Measurements from ENCODE around the gene IMPG1.

Gene IMPG1

GRCh38 chr6:76072562-76072961, at the start of gene IMPG1:
TSS of gene IMPG1 (minus strand) at chr6:76072662. CDS start at chr6:76072488, 174 bp downstream.
- Histone ChIP-seq H3K4me1 (ENCODE audit: control insufficient read depth, insufficient read depth, low read length) (no peaks in the 10 kb centered on the region), H3K27me3 (ENCODE audit: control insufficient read depth, insufficient read depth, low read length) (no peaks in the 10 kb centered on the region), H3K36me3 (ENCODE audit: control insufficient read depth, insufficient read depth, low read length) (no peaks in the 10 kb centered on the region)

GRCh38 chr6:76120302-76120701, 47.8 kb upstream of the IMPG1 start:
- peaks cover 68% of the 10 kb centered on the region for H3K27me3 ChIP-seq (ENCODE audit: control insufficient read depth, insufficient read depth, low read length)
- peaks cover 11% of the 10 kb centered on the region for H3K9me3 ChIP-seq (ENCODE audit: control insufficient read depth, insufficient read depth, low read length)
- H3K9ac ChIP-seq (ENCODE audit: low read depth, low read length), result no peak overlapping the region
- H3K27ac ChIP-seq (ENCODE audit: low read depth, low read length), result peak overlapping the region; percentile 86
- peaks cover 24% of the 10 kb centered on the region for H3K4me1 ChIP-seq (ENCODE audit: control insufficient read depth, insufficient read depth, low read length)
- no peaks in the 10 kb centered on the region for H3K36me3 ChIP-seq (ENCODE audit: control insufficient read depth, insufficient read depth, low read length)
- H3K4me3 ChIP-seq (ENCODE audit: low read depth, low read length), result no peak overlapping the region

More at GRCh38 chr6:76072562-76072961, at the start of gene IMPG1:
- Histone ChIP-seq H3K4me3 (ENCODE audit: low read depth, low read length) (no peak within 1 kb of the TSS), H3K9me3 (ENCODE audit: control insufficient read depth, insufficient read depth, low read length) (no peaks in the 10 kb centered on the region), H3K27ac (ENCODE audit: low read depth, low read length) (no peak within 1 kb of the TSS), H3K9ac (ENCODE audit: low read depth, low read length) (no peak within 1 kb of the TSS)

- H3K4me3 ChIP-seq (ENCODE audit: low read depth, low read length), result no peak overlapping the region
- H3K27me3 ChIP-seq (ENCODE audit: control insufficient read depth, insufficient read depth, low read length), result no peaks in the 10 kb centered on the region
- H3K27ac ChIP-seq (ENCODE audit: low read depth, low read length), result no peak overlapping the region
- H3K9ac ChIP-seq (ENCODE audit: low read depth, low read length), result no peak overlapping the region
- no peaks in the 10 kb centered on the region for H3K4me1 ChIP-seq (ENCODE audit: control insufficient read depth, insufficient read depth, low read length)
- no peaks in the 10 kb centered on the region for H3K36me3 ChIP-seq (ENCODE audit: control insufficient read depth, insufficient read depth, low read length)
- H3K9me3 ChIP-seq (ENCODE audit: control insufficient read depth, insufficient read depth, low read length), result no peaks in the 10 kb centered on the region
Measured at GRCh38 chr6:76073281-76073680, 819 bp upstream of the IMPG1 start.

- Histone ChIP-seq H3K36me3 (ENCODE audit: control insufficient read depth, insufficient read depth, low read length) (no peaks in the 10 kb centered on the region), H3K27ac (ENCODE audit: low read depth, low read length) (no peak overlapping the region), H3K9ac (ENCODE audit: low read depth, low read length) (no peak overlapping the region), H3K4me1 (ENCODE audit: control insufficient read depth, insufficient read depth, low read length) (no peaks in the 10 kb centered on the region; the same call in 1 of the 2 replicates), H3K9me3 (ENCODE audit: control insufficient read depth, insufficient read depth, low read length) (no peaks in the 10 kb centered on the region), H3K4me3 (ENCODE audit: low read depth, low read length) (no peak overlapping the region), H3K27me3 (ENCODE audit: control insufficient read depth, insufficient read depth, low read length) (no peaks in the 10 kb centered on the region)
Measured at GRCh38 chr6:76057469-76057868, 15.0 kb downstream of the IMPG1 start.

GRCh38 chr6:76052314-76052713, 20.1 kb downstream of the IMPG1 start:
- Histone ChIP-seq H3K4me3 (ENCODE audit: low read depth, low read length) (no peak overlapping the region), H3K27ac (ENCODE audit: low read depth, low read length) (no peak overlapping the region), H3K27me3 (ENCODE audit: control insufficient read depth, insufficient read depth, low read length) (no peaks in the 10 kb centered on the region), H3K9me3 (ENCODE audit: control insufficient read depth, insufficient read depth, low read length) (no peaks in the 10 kb centered on the region), H3K9ac (ENCODE audit: low read depth, low read length) (no peak overlapping the region), H3K4me1 (ENCODE audit: control insufficient read depth, insufficient read depth, low read length) (peaks cover 7% of the 10 kb centered on the region; the same call in 1 of the 2 replicates), H3K36me3 (ENCODE audit: control insufficient read depth, insufficient read depth, low read length) (no peaks in the 10 kb centered on the region)

DNA sequence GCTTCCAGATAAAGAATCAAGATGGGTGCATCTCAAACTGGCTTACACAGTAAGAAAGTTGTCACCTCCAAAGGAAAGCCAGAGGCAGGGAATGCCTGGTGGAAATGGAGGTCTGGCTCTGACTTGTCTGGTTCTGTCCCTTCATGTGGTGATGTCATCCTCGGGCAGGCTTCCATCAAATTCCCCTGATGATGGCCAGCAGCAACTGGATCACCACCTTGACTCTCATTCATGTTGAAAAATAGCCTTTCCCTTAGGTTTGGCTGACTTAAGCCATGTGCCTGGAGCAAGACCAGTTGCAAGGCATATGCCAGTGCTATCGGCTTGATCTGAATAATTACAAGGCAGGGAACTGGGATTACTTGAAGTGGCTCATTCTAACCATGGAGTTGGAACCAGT, 28.8 kb downstream of the IMPG1 start:
- Histone ChIP-seq H3K9me3 (ENCODE audit: control insufficient read depth, insufficient read depth, low read length) (no peaks in the 10 kb centered on the region), H3K27ac (ENCODE audit: low read depth, low read length) (no peak overlapping the region), H3K4me3 (ENCODE audit: low read depth, low read length) (no peak overlapping the region), H3K27me3 (ENCODE audit: control insufficient read depth, insufficient read depth, low read length) (no peaks in the 10 kb centered on the region), H3K9ac (ENCODE audit: low read depth, low read length) (no peak overlapping the region), H3K4me1 (ENCODE audit: control insufficient read depth, insufficient read depth, low read length) (peaks cover 25% of the 10 kb centered on the region), H3K36me3 (ENCODE audit: control insufficient read depth, insufficient read depth, low read length) (no peaks in the 10 kb centered on the region)

DNA sequence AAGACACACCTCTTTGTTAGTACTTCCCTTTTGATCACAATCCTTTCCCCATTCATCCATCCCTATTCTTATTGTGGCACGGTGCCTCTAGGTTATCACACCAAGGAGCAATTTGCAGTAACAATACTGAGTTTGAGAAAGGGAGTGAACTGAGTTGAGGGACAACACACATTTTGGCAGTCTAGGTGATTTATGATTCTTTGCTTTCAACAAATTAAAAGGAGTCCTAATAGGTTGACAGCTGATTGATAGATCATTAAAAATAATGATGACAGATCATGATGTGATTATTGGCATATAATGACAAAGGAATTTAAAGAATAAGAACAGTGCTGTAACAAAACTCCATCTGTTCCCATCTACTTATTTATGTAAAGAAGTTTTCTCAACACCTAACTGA, 36.7 kb downstream of the IMPG1 start:
- Histone ChIP-seq H3K9me3 (ENCODE audit: control insufficient read depth, insufficient read depth, low read length) (no peaks in the 10 kb centered on the region), H3K4me3 (ENCODE audit: low read depth, low read length) (no peak overlapping the region), H3K27ac (ENCODE audit: low read depth, low read length) (no peak overlapping the region), H3K27me3 (ENCODE audit: control insufficient read depth, insufficient read depth, low read length) (no peaks in the 10 kb centered on the region), H3K36me3 (ENCODE audit: control insufficient read depth, insufficient read depth, low read length) (no peaks in the 10 kb centered on the region), H3K9ac (ENCODE audit: low read depth, low read length) (no peak overlapping the region), H3K4me1 (ENCODE audit: control insufficient read depth, insufficient read depth, low read length) (peaks cover 6% of the 10 kb centered on the region; the same call in 1 of the 2 replicates)

- Histone ChIP-seq H3K36me3 (ENCODE audit: control insufficient read depth, insufficient read depth, low read length) (no peaks in the 10 kb centered on the region), H3K9ac (ENCODE audit: low read depth, low read length) (no peak overlapping the region), H3K4me1 (ENCODE audit: control insufficient read depth, insufficient read depth, low read length) (no peaks in the 10 kb centered on the region), H3K4me3 (ENCODE audit: low read depth, low read length) (no peak overlapping the region), H3K9me3 (ENCODE audit: control insufficient read depth, insufficient read depth, low read length) (peaks cover 64% of the 10 kb centered on the region), H3K27ac (ENCODE audit: low read depth, low read length) (no peak overlapping the region), H3K27me3 (ENCODE audit: control insufficient read depth, insufficient read depth, low read length) (no peaks in the 10 kb centered on the region)
Measured at GRCh38 chr6:76026101-76026500, 46.4 kb downstream of the IMPG1 start.

DNA sequence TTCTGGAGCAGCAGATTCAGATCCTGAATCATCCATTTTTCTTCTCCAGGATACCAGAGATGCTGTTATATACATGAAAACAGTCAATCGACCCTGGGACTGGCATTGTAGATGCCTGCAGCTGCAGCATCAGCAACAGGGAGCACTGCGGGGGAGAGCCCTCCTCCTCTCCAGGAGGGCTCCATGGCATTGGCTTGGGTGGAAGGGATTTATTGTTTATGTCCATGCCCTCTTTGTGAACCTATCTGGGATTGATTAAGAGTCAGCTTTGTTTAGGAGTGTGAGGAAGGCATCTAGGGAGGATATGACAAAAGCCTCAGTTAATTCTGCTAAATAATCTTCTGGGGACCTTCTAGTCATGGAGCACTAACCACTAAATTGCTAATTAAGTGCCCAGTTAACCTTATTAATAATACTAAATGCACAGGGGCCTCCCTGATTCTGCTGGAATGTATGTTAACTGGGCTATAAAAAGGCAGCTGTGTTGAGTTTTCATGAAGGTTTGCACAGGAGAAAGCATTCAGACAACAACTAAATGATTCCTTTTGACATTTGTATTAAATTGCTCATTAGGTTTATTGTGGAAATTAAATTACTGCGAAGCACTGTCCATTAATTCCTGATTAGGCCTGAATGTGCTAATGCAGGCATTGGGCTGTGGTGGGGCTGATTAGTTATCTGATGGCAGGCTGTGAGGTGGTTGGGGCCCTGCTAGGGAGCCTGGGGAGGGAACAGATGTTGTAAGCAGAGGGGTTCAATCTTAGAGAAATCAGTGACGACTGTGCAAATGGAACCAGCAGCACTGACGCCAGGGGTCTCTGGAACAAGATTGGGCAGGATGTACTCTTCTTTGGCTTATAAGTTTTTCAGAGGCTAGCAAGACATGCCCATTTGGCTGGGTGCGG, 57.6 kb downstream of the IMPG1 start:
- Histone ChIP-seq H3K4me3 (ENCODE audit: low read depth, low read length) (no peak overlapping the region), H3K4me1 (ENCODE audit: control insufficient read depth, insufficient read depth, low read length) (no peaks in the 10 kb centered on the region; the same call in 1 of the 2 replicates), H3K27ac (ENCODE audit: low read depth, low read length) (no peak overlapping the region), H3K27me3 (ENCODE audit: control insufficient read depth, insufficient read depth, low read length) (no peaks in the 10 kb centered on the region), H3K9ac (ENCODE audit: low read depth, low read length) (no peak overlapping the region), H3K9me3 (ENCODE audit: control insufficient read depth, insufficient read depth, low read length) (no peaks in the 10 kb centered on the region), H3K36me3 (ENCODE audit: control insufficient read depth, insufficient read depth, low read length) (no peaks in the 10 kb centered on the region)

DNA sequence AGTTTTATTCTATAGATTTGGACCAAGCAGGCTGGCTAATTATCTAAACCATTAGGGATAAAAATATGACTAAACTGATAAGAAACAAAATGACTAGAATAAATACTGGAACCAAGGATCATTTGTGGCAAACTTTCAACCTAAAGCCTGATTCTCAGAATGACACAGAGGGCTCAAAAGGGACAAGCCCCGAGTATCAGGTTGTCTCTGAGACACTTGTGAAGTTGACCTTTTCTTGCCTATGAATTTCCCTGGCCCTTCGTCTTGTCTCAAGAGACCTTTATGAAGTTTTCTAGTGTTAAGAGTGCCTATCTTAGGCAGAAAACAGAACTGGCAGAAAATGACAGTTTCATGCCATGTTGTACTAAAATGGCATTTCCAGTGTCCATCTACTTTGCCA, 68.3 kb downstream of the IMPG1 start:
- Histone ChIP-seq H3K36me3 (ENCODE audit: control insufficient read depth, insufficient read depth, low read length) (no peaks in the 10 kb centered on the region), H3K9me3 (ENCODE audit: control insufficient read depth, insufficient read depth, low read length) (no peaks in the 10 kb centered on the region), H3K9ac (ENCODE audit: low read depth, low read length) (no peak overlapping the region), H3K27me3 (ENCODE audit: control insufficient read depth, insufficient read depth, low read length) (no peaks in the 10 kb centered on the region), H3K4me1 (ENCODE audit: control insufficient read depth, insufficient read depth, low read length) (peaks cover 5% of the 10 kb centered on the region; the same call in 1 of the 2 replicates), H3K4me3 (ENCODE audit: low read depth, low read length) (no peak overlapping the region), H3K27ac (ENCODE audit: low read depth, low read length) (no peak overlapping the region)

DNA sequence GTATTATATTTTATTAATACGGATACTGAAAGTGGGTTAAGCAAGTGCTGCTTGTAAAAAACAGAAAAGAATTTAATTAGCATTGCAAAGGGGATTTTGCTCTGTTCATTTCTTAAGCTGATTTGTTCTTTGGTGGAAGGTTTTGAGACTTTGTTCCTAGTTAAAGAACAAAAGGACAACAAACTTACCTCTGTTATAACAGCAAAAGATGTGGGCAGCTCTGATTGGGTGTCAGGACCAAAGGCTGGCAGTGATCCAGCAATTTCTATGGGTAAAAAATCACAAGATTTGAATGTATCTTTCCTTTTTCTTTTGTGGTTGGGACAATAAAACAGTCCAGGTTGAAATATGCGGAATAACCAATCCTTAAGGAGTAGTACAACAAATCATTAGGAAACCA, 68.8 kb downstream of the IMPG1 start:
- no peak overlapping the region for H3K9ac ChIP-seq (ENCODE audit: low read depth, low read length)
- H3K9me3 ChIP-seq (ENCODE audit: control insufficient read depth, insufficient read depth, low read length), result no peaks in the 10 kb centered on the region
- H3K4me3 ChIP-seq (ENCODE audit: low read depth, low read length), result no peak overlapping the region
- H3K4me1 ChIP-seq (ENCODE audit: control insufficient read depth, insufficient read depth, low read length), result peaks cover 5% of the 10 kb centered on the region; the same call in 1 of the 2 replicates
- H3K27ac ChIP-seq (ENCODE audit: low read depth, low read length), result no peak overlapping the region
- no peaks in the 10 kb centered on the region for H3K36me3 ChIP-seq (ENCODE audit: control insufficient read depth, insufficient read depth, low read length)
- H3K27me3 ChIP-seq (ENCODE audit: control insufficient read depth, insufficient read depth, low read length), result no peaks in the 10 kb centered on the region

All from HUES48 (cell line).